Mesodermal cell (in vitro differentiated cells): ENCODE data around the gene TMCC3.

Source experiments
- H3K27ac ChIP-seq: 2 replicates; pipeline ENCODE4 v1.7.0; 2013; ENCODE audit warnings: mild to moderate bottlenecking, low read depth, low read length, moderate library complexity; ENCODE audit not compliant: severe bottlenecking
- H3K36me3 ChIP-seq: 2 replicates; pipeline ENCODE4 v1.7.1; 2013; ENCODE audit warnings: mild to moderate bottlenecking, low read length, moderate library complexity; ENCODE audit not compliant: control insufficient read depth, insufficient read depth
- H3K4me1 ChIP-seq: one replicate; pipeline ENCODE4 v1.7.1; 2013; ENCODE audit warnings: mild to moderate bottlenecking, low read length; ENCODE audit not compliant: insufficient read depth, control insufficient read depth, poor library complexity, severe bottlenecking
- H3K4me3 ChIP-seq: 2 replicates; pipeline ENCODE4 v1.7.0; 2013; ENCODE audit warnings: low read length, control low read depth, mild to moderate bottlenecking; ENCODE audit not compliant: insufficient read depth, poor library complexity, severe bottlenecking; ENCODE audit errors: extremely low read depth
- H3K9me3 ChIP-seq: 2 replicates; pipeline ENCODE4 v1.7.1; 2013; ENCODE audit warnings: mild to moderate bottlenecking, low read length, moderate library complexity; ENCODE audit not compliant: control insufficient read depth
- WGBS, 2 experiments: methylation state at CpG; one replicate each; pipeline ENCODE4 v1.1.5; 2013; ENCODE audit warnings: missing lambda C conversion rate in 2 of 2; ENCODE audit not compliant: insufficient coverage in 2 of 2; 5-methylcytosine and 5-hydroxymethylcytosine counted together

The TMCC3 gene

DNA sequence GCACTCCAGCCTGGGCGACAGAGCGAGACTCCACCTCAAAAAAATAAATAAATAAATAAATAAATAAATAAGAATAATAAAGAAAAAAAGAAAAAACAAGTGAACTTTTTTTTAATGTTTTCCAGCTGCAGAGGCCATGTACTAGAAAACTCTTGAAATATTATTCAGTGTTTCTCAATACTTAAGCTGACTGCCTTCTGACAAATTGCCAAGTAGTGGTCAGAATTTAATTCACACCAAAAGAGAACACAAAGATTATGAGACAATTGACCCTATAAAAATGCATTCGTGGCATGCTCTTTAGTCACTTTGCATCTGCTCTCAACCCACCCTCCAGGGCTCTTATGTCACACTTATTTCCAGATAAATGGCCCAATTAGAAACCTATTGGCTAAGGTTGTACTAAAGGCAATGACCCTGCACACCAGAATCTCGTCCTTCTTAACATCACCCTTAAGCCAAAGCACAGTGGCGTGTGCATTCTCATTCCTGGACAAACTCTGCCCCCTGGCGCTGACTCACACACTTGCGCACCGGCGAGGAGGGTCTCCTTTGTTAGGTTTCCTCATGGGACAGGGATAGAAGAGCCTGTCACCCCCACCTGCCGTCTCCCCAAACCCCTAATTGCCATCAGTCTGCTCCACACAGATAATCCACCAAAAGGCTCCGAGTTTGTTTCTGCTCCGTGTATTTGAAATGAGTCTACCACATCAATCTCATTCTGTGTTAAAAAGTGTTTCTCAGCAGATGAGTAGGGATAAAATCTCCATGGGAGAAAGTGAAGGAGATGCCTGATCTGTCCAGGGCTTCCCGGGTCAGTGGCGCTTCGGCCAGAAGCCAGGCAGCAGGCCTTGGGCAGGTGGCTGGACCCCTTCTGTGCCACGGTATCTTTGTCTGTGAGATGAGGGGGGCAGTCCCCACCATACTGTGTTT, 117.6 kb downstream of the TMCC3 start:
- H3K27ac ChIP-seq, result no peak overlapping the region
- no peaks in the 10 kb centered on the region for H3K9me3 ChIP-seq
- H3K4me3 ChIP-seq, result no peak overlapping the region
- H3K4me1 ChIP-seq, result no peaks in the 10 kb centered on the region
- no peaks in the 10 kb centered on the region for H3K36me3 ChIP-seq
- WGBS, 2 experiments, result 29 to 35% methylated on average over 9 to 14 of the region's 16 CpGs

DNA sequence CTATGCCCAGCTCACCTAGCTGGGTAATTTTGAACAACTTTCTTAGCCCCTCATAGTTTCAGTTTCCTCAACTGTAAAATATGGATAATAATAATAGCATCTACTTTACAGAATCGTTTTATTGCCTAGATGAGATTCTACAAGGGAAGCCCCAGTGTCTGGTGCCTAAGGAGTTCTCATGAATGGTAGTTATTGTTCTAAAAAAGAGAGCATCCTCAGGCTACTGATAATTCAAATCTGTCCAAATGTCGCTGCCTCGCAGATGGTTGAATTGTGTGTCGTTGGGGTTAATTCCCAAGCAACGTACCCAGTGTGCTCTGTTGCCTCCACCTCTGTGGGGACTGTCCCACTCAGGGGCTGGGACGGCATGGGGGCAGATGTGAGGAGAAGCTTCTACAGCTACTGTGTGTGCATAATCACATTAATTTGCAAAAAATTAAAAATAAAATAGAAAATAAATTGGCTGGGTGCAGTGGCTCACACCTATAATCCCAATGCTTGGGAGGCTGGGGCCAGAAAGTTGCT, 119.1 kb downstream of the TMCC3 start:
- H3K4me1 ChIP-seq, result no peaks in the 10 kb centered on the region
- WGBS, 2 experiments, result 88 to 100% methylated on average over 4 of the region's 6 CpGs
- no peak overlapping the region for H3K4me3 ChIP-seq

DNA sequence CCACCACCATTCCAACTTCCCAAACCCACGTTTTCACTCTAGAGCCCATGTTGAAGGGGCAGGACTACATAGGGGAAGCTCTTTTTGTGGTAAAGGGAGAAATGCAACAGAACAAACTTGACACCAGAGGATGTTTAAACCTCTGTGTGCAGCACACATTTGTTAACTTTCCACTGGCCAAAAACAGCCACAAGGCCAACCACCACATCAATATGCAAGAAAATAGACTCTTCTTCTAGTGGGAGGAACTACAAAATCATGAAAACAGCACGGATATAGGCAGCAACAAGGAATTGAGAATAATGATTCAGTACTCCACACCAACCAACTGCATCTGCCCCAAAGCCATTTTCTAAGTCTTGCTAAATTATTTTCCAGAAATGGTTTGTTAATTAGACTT, 124.4 kb downstream of the TMCC3 start:
- H3K9me3 ChIP-seq, result no peaks in the 10 kb centered on the region
- no peaks in the 10 kb centered on the region for H3K36me3 ChIP-seq
- no peaks in the 10 kb centered on the region for H3K4me1 ChIP-seq
- H3K27ac ChIP-seq, result no peak overlapping the region
- WGBS, 2 experiments, result 83% methylated on average over 1 of the region's 2 CpGs; no CpG with 5 or more reads in 1 of the 2 experiments
- H3K4me3 ChIP-seq, result no peak overlapping the region

More for the DNA sequence above, 119.1 kb downstream of the TMCC3 start:
- no peaks in the 10 kb centered on the region for H3K9me3 ChIP-seq
- no peaks in the 10 kb centered on the region for H3K36me3 ChIP-seq
- H3K27ac ChIP-seq, result no peak overlapping the region
